K562 (cell line): ENCODE results near the gene AKT2. TPM values are rescaled to one million over a fixed set of nuclear protein-coding genes. Genes with fewer than 3 reads are reported as not detected.
A peak's percentile ranks its signal among the peaks of the same experiment; 100 is the strongest.

ENCODE experiments used
- ATAC-seq: fragments of 200-7000 bp; cut with Tn5 transposase; 3 replicates; pipeline ENCODE4 v1.9.1; 2020; ENCODE audit warnings: moderate library complexity
- BruUV-seq: library from RNA; stranded (reverse); fragments of 400-500 nt; replicated peaks from 2 replicates; lab custom pipeline; 2021; lab: Mats Ljungman, UMichigan
- CTCF ChIA-PET: fragments of 300-600 bp; formaldehyde crosslinking; extraction: SDS; loops from one replicate; lab custom pipeline; 2021; ENCODE audit warnings: low intra/inter-chr PET ratio; lab: Yijun Ruan, JAX
- POLR2A ChIA-PET: fragments of 300-600, 350-650 bp; sonication (Branson Sonifier 250); formaldehyde crosslinking; extraction: SDS; loops from one replicate; lab custom pipeline; 2021; ENCODE audit warnings: antibody characterized with exemption, inconsistent platforms; lab: Yijun Ruan, JAX
- DNase-seq, 4 experiments: peaks; one replicate each; pipeline versions ENCODE4 v3.0.0 to v3.0.0-alpha.2; 2011 to 2018; ENCODE audit warnings: low spot score in 3 of 4, mixed read lengths in 3 of 4; ENCODE audit errors: extremely low read depth in 1 of 4
- FAIRE-seq: peaks from 2 replicates; lab custom pipeline; 2011; peaks lifted over from hg19 to GRCh38; lab: Jason Lieb, UNC
- H2AFZ ChIP-seq: 2 replicates; pipeline ENCODE4 v1.6.0; 2011; ENCODE audit warnings: low read depth, low read length, control low read depth, inconsistent platforms
- H3K27ac ChIP-seq: fragments of 200-600 bp; 3 replicates; pipeline ENCODE4 v1.8.0; 2011; ENCODE audit warnings: low read depth, mild to moderate bottlenecking, control low read depth, inconsistent platforms, low read length, moderate library complexity, mixed read lengths; ENCODE audit errors: extremely low read depth
- H3K27me3 ChIP-seq, 2 experiments: fragments of 300-600 bp in 1 of 2; 2 replicates in 1 of 2; 3 replicates in 1 of 2; pipeline versions ENCODE4 v1.6.0 to v1.8.0; 2011; ENCODE audit warnings: inconsistent platforms in 2 of 2, low read length in 2 of 2, mild to moderate bottlenecking in 1 of 2, mixed read lengths in 1 of 2, moderate library complexity in 1 of 2; ENCODE audit not compliant: control insufficient read depth in 2 of 2, insufficient read depth in 2 of 2
- H3K36me3 ChIP-seq: fragments of 300-600 bp; 3 replicates; pipeline ENCODE4 v1.8.0; 2011; ENCODE audit warnings: mild to moderate bottlenecking, low read length, inconsistent platforms; ENCODE audit not compliant: control insufficient read depth, insufficient read depth
- H3K4me1 ChIP-seq, 2 experiments: fragments of 200-600 bp in 1 of 2; replicated peaks in 1 of 2; 2 replicates in 1 of 2; 3 replicates in 1 of 2; pipeline versions ENCODE4 v1.5.1 to v1.8.0; 2011; ENCODE audit warnings: inconsistent platforms in 2 of 2, low read length in 2 of 2, mild to moderate bottlenecking in 1 of 2, mixed read lengths in 1 of 2, moderate library complexity in 1 of 2; ENCODE audit not compliant: control insufficient read depth in 2 of 2, insufficient read depth in 2 of 2
- H3K4me2 ChIP-seq: 2 replicates; pipeline ENCODE4 v1.6.1; 2011; ENCODE audit warnings: low read length, control low read depth, inconsistent platforms, mixed read lengths; ENCODE audit not compliant: insufficient read depth
- H3K4me3 ChIP-seq: fragments of 200-600 bp; sonication (generic), shearing (Covaris generic); 2 replicates; pipeline ENCODE4 v1.5.1; 2016; ENCODE audit warnings: control low read depth, inconsistent platforms
- H3K79me2 ChIP-seq: fragments of 200-600 bp; 3 replicates; pipeline ENCODE4 v1.8.0; 2011; ENCODE audit warnings: low read length, inconsistent platforms; ENCODE audit not compliant: control insufficient read depth, insufficient read depth
- H3K9ac ChIP-seq, 2 experiments: 2 replicates each; pipeline versions ENCODE4 v1.6.0 to v1.6.1; 2011; ENCODE audit warnings: low read depth in 2 of 2, low read length in 2 of 2, control low read depth in 1 of 2, inconsistent platforms in 1 of 2, mild to moderate bottlenecking in 1 of 2, mixed read lengths in 1 of 2; ENCODE audit not compliant: insufficient read depth in 1 of 2
- H3K9me1 ChIP-seq: one replicate; pipeline ENCODE4 v1.6.0; 2011; ENCODE audit warnings: inconsistent platforms, mild to moderate bottlenecking, low read length, moderate library complexity; ENCODE audit not compliant: control insufficient read depth, insufficient read depth
- H3K9me3 ChIP-seq: replicated peaks from 2 replicates; pipeline ENCODE4 v1.5.1; 2011; ENCODE audit warnings: low read depth, low read length, inconsistent platforms; ENCODE audit not compliant: control insufficient read depth, insufficient read depth
- H4K20me1 ChIP-seq: replicated peaks from 2 replicates; pipeline ENCODE4 v1.6.1; 2011; ENCODE audit warnings: low read length, inconsistent platforms, mixed read lengths; ENCODE audit not compliant: control insufficient read depth, insufficient read depth
- EHMT2 ChIP-seq: fragments of 450-650 bp; IDR thresholded peaks from 2 replicates; pipeline ENCODE4 v1.6.1; 2018; ENCODE audit warnings: antibody characterized with exemption
- FOXO4 ChIP-seq: fragments of 450-650 bp; formaldehyde crosslinking; IDR thresholded peaks from 2 replicates; pipeline ENCODE4 v1.4.0; 2020; ENCODE audit warnings: mild to moderate bottlenecking, moderate library complexity
- JUN ChIP-seq, 2 experiments: sonication (generic) in 1 of 2; formaldehyde crosslinking in 1 of 2; IDR thresholded peaks; 2 replicates each; pipeline versions ENCODE4 v1.6.1 to v1.8.0; 2012 to 2022; ENCODE audit warnings: borderline replicate concordance in 2 of 2, mild to moderate bottlenecking in 2 of 2, improper control_type of control experiment in 1 of 2, low read depth in 1 of 2, low read length in 1 of 2, missing genetic modification reagents in 1 of 2
- PCBP2 ChIP-seq: fragments of 200-400 bp; formaldehyde crosslinking; IDR thresholded peaks from 2 replicates; pipeline ENCODE4 v1.6.1; 2018; ENCODE audit warnings: low read length, low read depth, mild to moderate bottlenecking, moderate library complexity; ENCODE audit not compliant: poor library complexity, severe bottlenecking
- SRSF9 ChIP-seq: fragments of 200-400 bp; formaldehyde crosslinking; IDR thresholded peaks from 2 replicates; pipeline ENCODE4 v1.6.1; 2017; ENCODE audit warnings: low read depth, low read length, borderline replicate concordance
- TCF3 ChIP-seq: sonication (generic); formaldehyde crosslinking; IDR thresholded peaks from 2 replicates; pipeline ENCODE4 v1.4.0; 2020; ENCODE audit warnings: mild to moderate bottlenecking, missing genetic modification reagents
- ZNF347 ChIP-seq: fragments of 450-650 bp; formaldehyde crosslinking; IDR thresholded peaks from 2 replicates; pipeline ENCODE4 v1.4.0; 2020; ENCODE audit warnings: low read depth, mild to moderate bottlenecking, moderate library complexity
- ZNF507 ChIP-seq: conservative IDR thresholded peaks from 2 replicates; pipeline ENCODE4 v1.6.1; 2017; ENCODE audit warnings: missing genetic modification characterization, missing compliant biosample characterization
- ZNF584 ChIP-seq: fragments of 200-800 bp; sonication (Bioruptor generic); IDR thresholded peaks from 2 replicates; pipeline ENCODE4 v1.6.1; 2016; ENCODE audit warnings: low read depth, mild to moderate bottlenecking, missing genetic modification characterization, missing compliant biosample characterization
- WGBS: fragments of 100-300 bp; shearing (Covaris generic); methylation state at CpG from one replicate; pipeline ENCODE4 v1.1.6; 2016; ENCODE audit warnings: low coverage, mixed read lengths; ENCODE audit not compliant: insufficient coverage; ENCODE audit errors: missing lambda C conversion rate; 5-methylcytosine and 5-hydroxymethylcytosine counted together
- in situ Hi-C: fragments of 300-500 bp; cut with MboI; formaldehyde crosslinking; loops from 4 replicates; pipeline ENCODE4 v1.15.0; 2018; ENCODE audit warnings: inconsistent platforms, mixed read lengths
- intact Hi-C: fragments of 100-400 bp; cut with micrococcal nuclease; formaldehyde crosslinking; loops from 2 replicates; pipeline ENCODE4 v1.14.2; 2022
- polyA plus RNA-seq, 8 experiments: library from polyadenylated mRNA; depleted of rRNA in 4 of 8; stranded (reverse) in 5 of 8; unstranded in 3 of 8; fragments of >200 nt; fragmentation: Nextera tagmentation in 2 of 8; fragmentation: Illumina TruSeq in 1 of 8; extraction: Ambion mirVana in 2 of 8; extraction: Trizol in 1 of 8; gene quantifications; 2 replicates each; pipeline versions ENCODE4 v1.2.1 to v1.2.3, GENCODE V29; 2011 to 2014; ENCODE audit warnings: inconsistent platforms in 1 of 8, missing spikeins in 1 of 8
- total RNA-seq, 7 experiments: library from RNA; depleted of rRNA in 6 of 7; stranded (reverse); fragments of >200 nt in 6 of 7; fragmentation: Illumina TruSeq in 2 of 7; extraction: Trizol in 2 of 7; gene quantifications; 2 replicates each; pipeline versions ENCODE4 v1.2.1 to v1.2.3, GENCODE V29; 2011 to 2021; ENCODE audit warnings: low replicate concordance in 1 of 7
- TF ChIP-seq, protein P1 (sequence below): fragments of 250-450 bp; sonication (Bioruptor Pico); IDR thresholded peaks from 2 replicates; pipeline ENCODE4 v1.4.0; 2020; ENCODE audit warnings: borderline replicate concordance
- TF ChIP-seq, protein P2 (sequence below): sonication (generic); formaldehyde crosslinking; IDR thresholded peaks from 2 replicates; pipeline ENCODE4 v1.8.0; 2022; ENCODE audit warnings: mild to moderate bottlenecking, missing genetic modification reagents
- TF ChIP-seq, protein P3 (sequence below): fragments of 450-650 bp; IDR thresholded peaks from 2 replicates; pipeline ENCODE4 v1.6.1; 2018; ENCODE audit warnings: mild to moderate bottlenecking, low read depth; ENCODE audit not compliant: partially characterized antibody
- TF ChIP-seq, protein P4 (sequence below): sonication (generic); formaldehyde crosslinking; IDR thresholded peaks from 2 replicates; pipeline ENCODE4 v1.8.1; 2023; ENCODE audit warnings: mild to moderate bottlenecking, missing genetic modification reagents

The AKT2 gene
- total and polyA plus RNA-seq, 9 of the 15 experiments (the other 6 are each of a cell fraction or from before 2014, with no cell fraction given): 1.1 to 132 (median 67.7) TPM

GRCh38 chr19:40282209-40282580 is 3.0 kb downstream of the AKT2 start:
- ATAC-seq (no peak), FAIRE-seq (no peak), DNase-seq (no peak)
- no peak overlapping the region for H2AFZ ChIP-seq
- H3K79me2 ChIP-seq: peaks cover 79% of the 10 kb centered on the region
- no peak overlapping the region for H3K4me3 ChIP-seq
- H3K27ac ChIP-seq: peak overlapping the region; percentile 94; the same call in 1 of the 3 replicates
- peaks cover 55 to 61% of the 10 kb centered on the region in 2 experiments for H3K4me1 ChIP-seq
- no peaks in the 10 kb centered on the region for H3K27me3 ChIP-seq
- peak overlapping the region in 1 of 2 experiments; percentile 15; a peak in 2 of 4 replicates for H3K9ac ChIP-seq
- H4K20me1 ChIP-seq: no peaks in the 10 kb centered on the region; the same call in 1 of the 2 replicates
- H3K9me3 ChIP-seq: no peaks in the 10 kb centered on the region
- intact Hi-C loops: no loop called here
- 0 out of 2 replicates have a peak overlapping the region, but pooled peaks have one; percentile 1 for H3K4me2 ChIP-seq
- H3K36me3 ChIP-seq: peaks cover 50% of the 10 kb centered on the region
- POLR2A ChIA-PET: interaction anchor here (1.0 to 5.1 kb wide), 3 partner anchors 8 to 84 kb away, joined by 3 to 19 read pairs (median 14); no protein-coding TSS in a partner anchor
- CTCF ChIA-PET: no interaction called here
- BruUV-seq: no TSS peak
- H3K9me1 ChIP-seq: peaks cover 5% of the 10 kb centered on the region
- in situ Hi-C loops: no loop called here
- 95% methylated on average over 6 of the region's 6 CpGs for WGBS
- TF ChIP-seq SRSF9: no peak
- no peak for TF ChIP-seq TCF3 (CRISPR knock-in tag)
- TF ChIP-seq, protein P1, sequence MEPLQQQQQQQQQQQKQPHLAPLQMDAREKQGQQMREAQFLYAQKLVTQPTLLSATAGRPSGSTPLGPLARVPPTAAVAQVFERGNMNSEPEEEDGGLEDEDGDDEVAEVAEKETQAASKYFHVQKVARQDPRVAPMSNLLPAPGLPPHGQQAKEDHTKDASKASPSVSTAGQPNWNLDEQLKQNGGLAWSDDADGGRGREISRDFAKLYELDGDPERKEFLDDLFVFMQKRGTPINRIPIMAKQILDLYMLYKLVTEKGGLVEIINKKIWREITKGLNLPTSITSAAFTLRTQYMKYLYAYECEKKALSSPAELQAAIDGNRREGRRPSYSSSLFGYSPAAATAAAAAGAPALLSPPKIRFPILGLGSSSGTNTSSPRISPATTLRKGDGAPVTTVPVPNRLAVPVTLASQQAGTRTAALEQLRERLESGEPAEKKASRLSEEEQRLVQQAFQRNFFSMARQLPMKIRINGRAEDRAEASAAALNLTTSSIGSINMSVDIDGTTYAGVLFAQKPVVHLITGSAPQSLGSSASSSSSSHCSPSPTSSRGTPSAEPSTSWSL (CRISPR knock-in tag): no peak
- TF ChIP-seq JUN (IDR thresholded peaks at IDR 0.05; ENCODE audit: borderline replicate concordance, low read depth, low read length): no peak
- no peak for TF ChIP-seq JUN (CRISPR knock-in tag; IDR thresholded peaks at IDR 0.05; ENCODE audit: borderline replicate concordance)
- TF ChIP-seq ZNF584: no peak
- no peak for TF ChIP-seq ZNF347 (CRISPR knock-in tag)
- TF ChIP-seq FOXO4: no peak
- TF ChIP-seq EHMT2: no peak
- TF ChIP-seq, protein P2, sequence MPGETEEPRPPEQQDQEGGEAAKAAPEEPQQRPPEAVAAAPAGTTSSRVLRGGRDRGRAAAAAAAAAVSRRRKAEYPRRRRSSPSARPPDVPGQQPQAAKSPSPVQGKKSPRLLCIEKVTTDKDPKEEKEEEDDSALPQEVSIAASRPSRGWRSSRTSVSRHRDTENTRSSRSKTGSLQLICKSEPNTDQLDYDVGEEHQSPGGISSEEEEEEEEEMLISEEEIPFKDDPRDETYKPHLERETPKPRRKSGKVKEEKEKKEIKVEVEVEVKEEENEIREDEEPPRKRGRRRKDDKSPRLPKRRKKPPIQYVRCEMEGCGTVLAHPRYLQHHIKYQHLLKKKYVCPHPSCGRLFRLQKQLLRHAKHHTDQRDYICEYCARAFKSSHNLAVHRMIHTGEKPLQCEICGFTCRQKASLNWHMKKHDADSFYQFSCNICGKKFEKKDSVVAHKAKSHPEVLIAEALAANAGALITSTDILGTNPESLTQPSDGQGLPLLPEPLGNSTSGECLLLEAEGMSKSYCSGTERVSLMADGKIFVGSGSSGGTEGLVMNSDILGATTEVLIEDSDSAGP: no peak
- TF ChIP-seq, protein P3, sequence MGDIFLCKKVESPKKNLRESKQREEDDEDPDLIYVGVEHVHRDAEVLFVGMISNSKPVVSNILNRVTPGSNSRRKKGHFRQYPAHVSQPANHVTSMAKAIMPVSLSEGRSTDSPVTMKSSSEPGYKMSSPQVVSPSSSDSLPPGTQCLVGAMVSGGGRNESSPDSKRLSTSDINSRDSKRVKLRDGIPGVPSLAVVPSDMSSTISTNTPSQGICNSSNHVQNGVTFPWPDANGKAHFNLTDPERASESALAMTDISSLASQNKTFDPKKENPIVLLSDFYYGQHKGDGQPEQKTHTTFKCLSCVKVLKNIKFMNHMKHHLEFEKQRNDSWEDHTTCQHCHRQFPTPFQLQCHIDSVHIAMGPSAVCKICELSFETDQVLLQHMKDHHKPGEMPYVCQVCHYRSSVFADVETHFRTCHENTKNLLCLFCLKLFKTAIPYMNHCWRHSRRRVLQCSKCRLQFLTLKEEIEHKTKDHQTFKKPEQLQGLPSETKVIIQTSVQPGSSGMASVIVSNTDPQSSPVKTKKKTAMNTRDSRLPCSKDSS: no peak
- TF ChIP-seq PCBP2: no peak
- TF ChIP-seq, protein P4, sequence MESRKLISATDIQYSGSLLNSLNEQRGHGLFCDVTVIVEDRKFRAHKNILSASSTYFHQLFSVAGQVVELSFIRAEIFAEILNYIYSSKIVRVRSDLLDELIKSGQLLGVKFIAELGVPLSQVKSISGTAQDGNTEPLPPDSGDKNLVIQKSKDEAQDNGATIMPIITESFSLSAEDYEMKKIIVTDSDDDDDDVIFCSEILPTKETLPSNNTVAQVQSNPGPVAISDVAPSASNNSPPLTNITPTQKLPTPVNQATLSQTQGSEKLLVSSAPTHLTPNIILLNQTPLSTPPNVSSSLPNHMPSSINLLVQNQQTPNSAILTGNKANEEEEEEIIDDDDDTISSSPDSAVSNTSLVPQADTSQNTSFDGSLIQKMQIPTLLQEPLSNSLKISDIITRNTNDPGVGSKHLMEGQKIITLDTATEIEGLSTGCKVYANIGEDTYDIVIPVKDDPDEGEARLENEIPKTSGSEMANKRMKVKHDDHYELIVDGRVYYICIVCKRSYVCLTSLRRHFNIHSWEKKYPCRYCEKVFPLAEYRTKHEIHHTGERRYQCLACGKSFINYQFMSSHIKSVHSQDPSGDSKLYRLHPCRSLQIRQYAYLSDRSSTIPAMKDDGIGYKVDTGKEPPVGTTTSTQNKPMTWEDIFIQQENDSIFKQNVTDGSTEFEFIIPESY (CRISPR knock-in tag): no peak
- no peak for TF ChIP-seq ZNF507 (tag)
